Measurements from ENCODE around the gene CC2D2B.
"Not testable (repeated sequence)": the region's sequence is repeated elsewhere in the genome, so short reads cannot be mapped to it uniquely, and the experiment has no call there.

CC2D2B gene

GRCh38 chr10:95907456-95908253 lies at the start of gene CC2D2B:
CC2D2B (plus strand) TSS chr10:95907975; CDS start chr10:95911324, 3,349 bp downstream.
- peak; percentile 54 for DNase-seq

- no peak for DNase-seq
Observed at GRCh38 chr10:95860166-95860940, 47.4 kb upstream of the CC2D2B start.

GRCh38 chr10:95861386-95861785 lies 46.4 kb upstream of the CC2D2B start:
- no peak for DNase-seq

GRCh38 chr10:95864906-95865813 lies 42.6 kb upstream of the CC2D2B start:
- no peak for DNase-seq

GRCh38 chr10:95865814-95866466 lies 41.8 kb upstream of the CC2D2B start:
- no peak for DNase-seq

- no peak for DNase-seq
Observed at GRCh38 chr10:95866467-95866842, 41.3 kb upstream of the CC2D2B start.

GRCh38 chr10:95867866-95868265 lies 39.9 kb upstream of the CC2D2B start:
- no peak for DNase-seq

DNA sequence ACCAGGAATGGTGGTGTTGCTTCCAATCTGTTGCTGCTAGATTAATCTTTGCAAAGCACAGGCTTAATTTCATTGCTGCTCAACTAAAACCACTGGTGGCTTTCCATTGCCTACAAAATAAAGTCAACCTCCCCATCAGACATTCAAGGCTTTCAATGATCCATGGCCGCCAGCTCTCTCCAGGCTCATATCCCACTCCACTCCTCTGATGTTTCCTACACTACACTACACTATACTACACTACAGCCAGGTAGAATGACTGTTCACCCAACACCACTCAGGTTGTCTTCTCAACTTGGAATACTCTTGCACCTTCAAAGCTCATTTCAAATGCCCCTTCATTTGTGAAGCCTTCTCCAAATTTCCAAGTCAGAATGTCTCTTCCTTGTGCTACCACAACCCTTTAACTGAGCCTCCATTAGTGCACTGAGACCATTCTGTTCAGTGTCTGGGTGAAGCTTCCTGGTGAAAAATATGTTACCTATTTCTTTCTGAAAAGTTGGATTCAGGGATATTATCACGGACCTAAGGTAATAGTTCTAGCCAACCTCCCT lies 35.5 kb upstream of the CC2D2B start:
- DNase-seq: no peak

GRCh38 chr10:95873139-95873538 lies 34.6 kb upstream of the CC2D2B start:
- DNase-seq: no peak

DNA sequence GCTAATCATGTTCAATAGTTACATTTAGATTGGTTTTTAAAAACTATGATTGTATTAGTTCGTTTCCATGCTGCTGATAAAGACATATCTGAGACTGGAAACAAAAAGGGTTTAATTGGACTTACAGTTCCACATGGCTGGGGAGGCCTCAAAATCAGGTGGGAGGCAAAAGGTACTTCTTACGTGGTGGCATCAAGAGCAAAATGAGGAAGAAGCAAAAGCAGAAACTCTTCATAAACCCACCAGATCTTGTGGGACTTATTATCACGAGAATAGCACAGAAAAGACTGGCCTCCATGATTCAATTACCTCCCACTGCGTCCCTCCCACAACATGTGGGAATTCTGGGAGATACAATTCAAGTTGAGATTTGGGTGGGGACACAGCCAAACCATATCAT lies 34.1 kb upstream of the CC2D2B start:
- DNase-seq: no peak

GRCh38 chr10:95874783-95875182 lies 33.0 kb upstream of the CC2D2B start:
- DNase-seq: not testable (repeated sequence)

DNA sequence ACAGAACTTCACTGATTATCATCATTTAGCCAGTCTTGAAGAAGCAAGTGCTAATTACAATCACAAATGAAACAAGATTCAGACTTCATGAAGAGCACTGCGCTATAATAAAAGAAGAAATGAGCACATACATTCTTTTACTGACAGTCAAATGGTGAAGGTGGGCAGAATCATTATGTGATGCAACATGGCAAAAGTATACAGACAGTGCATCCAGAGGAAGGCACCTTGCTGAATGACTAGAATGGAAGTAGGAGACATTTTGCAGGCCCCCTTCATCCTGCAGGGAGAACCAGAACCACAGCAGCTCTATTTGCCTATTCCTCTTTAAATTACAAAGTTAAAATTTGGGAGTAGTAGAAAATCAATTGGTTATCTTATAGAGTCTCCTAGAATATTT lies 31.0 kb upstream of the CC2D2B start:
- no peak for DNase-seq

DNA sequence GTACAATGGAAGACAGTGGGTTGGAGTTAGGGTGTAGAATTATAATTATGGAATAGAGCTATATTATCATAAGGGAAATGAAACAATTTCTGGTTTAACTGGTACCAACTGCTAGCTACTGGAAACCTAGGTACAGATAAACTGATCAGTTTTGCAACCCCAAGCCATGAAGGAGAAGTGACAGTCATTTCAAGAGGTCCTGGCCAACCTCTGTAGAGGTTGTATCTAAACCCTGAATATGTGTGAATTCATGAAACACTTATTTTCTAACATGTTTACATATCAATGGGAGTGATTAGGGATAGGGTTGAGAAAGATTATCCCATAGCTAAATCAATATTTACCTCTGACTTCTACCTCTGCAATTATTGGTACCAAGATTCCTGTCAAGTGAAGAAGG lies 29.9 kb upstream of the CC2D2B start:
- DNase-seq: no peak

- no peak for DNase-seq
Observed at GRCh38 chr10:95880704-95881103, 27.1 kb upstream of the CC2D2B start.

- DNase-seq: no peak
Observed at GRCh38 chr10:95881316-95881715, 26.5 kb upstream of the CC2D2B start.

GRCh38 chr10:95889830-95890229 lies 17.9 kb upstream of the CC2D2B start:
- DNase-seq: no peak

DNA sequence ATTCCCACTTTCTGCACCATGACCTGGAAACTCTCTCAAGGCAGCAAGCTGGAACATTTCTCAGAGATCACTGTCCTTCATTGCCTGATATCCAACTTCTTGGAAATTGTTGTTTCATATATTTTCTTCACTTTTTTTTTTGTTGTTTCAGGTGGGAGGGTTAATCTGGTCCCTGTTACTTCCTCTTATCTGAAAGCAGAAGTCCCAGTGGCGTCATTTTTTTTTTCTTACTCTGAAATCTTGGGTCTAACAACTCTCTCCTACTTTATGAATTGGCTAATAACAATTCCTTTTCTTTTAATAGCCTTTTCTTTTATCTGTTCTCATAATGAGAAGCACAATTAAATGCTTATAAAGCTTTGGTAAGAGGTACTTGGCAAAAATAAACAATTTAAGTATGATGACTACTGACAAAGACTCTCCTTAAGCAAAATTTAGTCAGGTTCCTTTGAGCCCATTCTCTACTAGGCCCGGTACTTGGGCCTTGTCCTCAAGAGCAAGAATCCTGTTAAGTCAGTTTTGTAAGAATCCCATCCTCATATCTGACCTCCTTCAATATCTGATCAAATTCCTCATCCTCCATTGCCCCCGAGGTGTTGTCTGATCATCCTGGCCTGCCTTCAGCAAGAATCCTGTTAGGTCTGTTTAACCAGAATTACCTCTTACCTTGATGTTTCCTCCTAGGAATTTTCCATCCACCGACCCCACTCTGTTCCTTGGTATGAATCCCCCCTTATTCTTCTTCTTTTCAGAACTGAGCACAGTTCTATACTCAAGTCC lies 11.5 kb upstream of the CC2D2B start:
- no peak for DNase-seq

- not testable (repeated sequence) for DNase-seq
Observed at GRCh38 chr10:95905897-95906580, 1.7 kb upstream of the CC2D2B start.

GRCh38 chr10:95906677-95907455 lies 909 bp upstream of the CC2D2B start:
- no peak for DNase-seq

DNA sequence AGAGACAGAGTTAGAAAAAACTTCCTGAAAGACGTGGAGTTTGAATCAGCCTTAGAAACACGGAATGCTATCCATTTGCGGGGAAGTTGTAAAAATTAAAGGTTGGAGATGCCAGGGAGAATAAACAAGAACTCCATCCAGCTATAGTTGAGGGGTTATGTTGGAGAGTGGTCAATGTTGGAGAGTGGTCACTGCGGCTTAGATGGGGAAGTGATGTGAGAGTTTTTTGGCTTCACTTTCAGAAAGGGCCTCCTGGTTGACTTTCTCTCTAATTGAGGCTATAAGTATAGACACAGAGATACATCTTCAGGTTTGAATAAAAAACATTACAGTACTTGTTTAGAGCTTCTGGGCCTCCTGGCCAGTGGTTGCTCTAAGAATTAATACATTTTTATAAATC lies 675 bp downstream of the CC2D2B start:
- no peak for DNase-seq
